Bronchial epithelial cell (primary cell): ENCODE data around the gene LDHAL6B. TPM values are rescaled to one million over a fixed set of nuclear protein-coding genes. Genes with fewer than 3 reads are reported as not detected.

ENCODE experiments used
- DNase-seq: peaks from one replicate; pipeline ENCODE4 v3.0.0-alpha.2; 2010; ENCODE audit warnings: low read depth
- FAIRE-seq: peaks from 2 replicates; lab custom pipeline; 2011; peaks lifted over from hg19 to GRCh38; lab: Jason Lieb, UNC
- H3K27me3 ChIP-seq: 2 replicates; pipeline ENCODE4 v1.5.1; 2011; ENCODE audit warnings: low read length; ENCODE audit not compliant: control insufficient read depth, insufficient read depth
- H3K36me3 ChIP-seq: 2 replicates; pipeline ENCODE4 v1.5.1; 2011; ENCODE audit warnings: low read length; ENCODE audit not compliant: control insufficient read depth, insufficient read depth
- H3K4me3 ChIP-seq: 2 replicates; pipeline ENCODE4 v1.5.1; 2011; ENCODE audit warnings: mild to moderate bottlenecking, low read depth, low read length, control low read depth
- total RNA-seq: library from RNA; depleted of rRNA; stranded (reverse); fragments of >200 nt; gene quantifications from 2 replicates; pipeline ENCODE4 v1.2.1, GENCODE V29; 2014
- TF ChIP-seq, protein P1 (sequence below): IDR thresholded peaks from 2 replicates; pipeline ENCODE4 v1.5.1; 2011; ENCODE audit warnings: mild to moderate bottlenecking, moderate library complexity, low read length, control low read depth, inconsistent platforms; ENCODE audit not compliant: insufficient read depth, severe bottlenecking

LDHAL6B gene
- total RNA-seq, 1 donor from 2014 or later = not detected

DNA sequence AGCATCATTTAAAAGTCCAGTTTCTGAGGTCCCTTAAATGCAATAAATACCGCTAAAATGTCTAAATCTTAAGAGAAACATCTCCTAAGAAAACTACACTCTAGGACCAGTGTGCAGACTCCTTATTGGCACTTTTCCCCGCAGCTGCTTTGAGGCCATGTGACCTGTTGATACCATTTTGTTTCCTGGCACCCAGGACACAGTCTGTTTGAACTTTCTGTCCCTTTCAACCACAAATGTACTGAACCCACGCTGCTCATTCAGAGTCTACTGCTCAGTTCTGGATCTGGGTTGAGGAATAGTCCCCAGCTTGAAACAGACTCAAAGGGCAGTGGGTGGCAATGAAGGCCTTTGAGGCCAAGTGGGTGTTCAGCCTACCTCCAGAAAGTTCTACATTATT, 17.1 kb downstream of the LDHAL6B start:
- TF ChIP-seq, protein P1, sequence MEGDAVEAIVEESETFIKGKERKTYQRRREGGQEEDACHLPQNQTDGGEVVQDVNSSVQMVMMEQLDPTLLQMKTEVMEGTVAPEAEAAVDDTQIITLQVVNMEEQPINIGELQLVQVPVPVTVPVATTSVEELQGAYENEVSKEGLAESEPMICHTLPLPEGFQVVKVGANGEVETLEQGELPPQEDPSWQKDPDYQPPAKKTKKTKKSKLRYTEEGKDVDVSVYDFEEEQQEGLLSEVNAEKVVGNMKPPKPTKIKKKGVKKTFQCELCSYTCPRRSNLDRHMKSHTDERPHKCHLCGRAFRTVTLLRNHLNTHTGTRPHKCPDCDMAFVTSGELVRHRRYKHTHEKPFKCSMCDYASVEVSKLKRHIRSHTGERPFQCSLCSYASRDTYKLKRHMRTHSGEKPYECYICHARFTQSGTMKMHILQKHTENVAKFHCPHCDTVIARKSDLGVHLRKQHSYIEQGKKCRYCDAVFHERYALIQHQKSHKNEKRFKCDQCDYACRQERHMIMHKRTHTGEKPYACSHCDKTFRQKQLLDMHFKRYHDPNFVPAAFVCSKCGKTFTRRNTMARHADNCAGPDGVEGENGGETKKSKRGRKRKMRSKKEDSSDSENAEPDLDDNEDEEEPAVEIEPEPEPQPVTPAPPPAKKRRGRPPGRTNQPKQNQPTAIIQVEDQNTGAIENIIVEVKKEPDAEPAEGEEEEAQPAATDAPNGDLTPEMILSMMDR = no peak
- no peak overlapping the region for H3K4me3 ChIP-seq
- no peak for FAIRE-seq
- no peak for DNase-seq
- peaks cover 18% of the 10 kb centered on the region for H3K36me3 ChIP-seq
- no peaks in the 10 kb centered on the region for H3K27me3 ChIP-seq

GRCh38 chr15:59224474-59224873, 17.8 kb downstream of the LDHAL6B start:
- DNase-seq (no peak), FAIRE-seq (no peak)
- Histone ChIP-seq H3K4me3 (no peak overlapping the region), H3K36me3 (peaks cover 19% of the 10 kb centered on the region), H3K27me3 (no peaks in the 10 kb centered on the region)
- TF ChIP-seq, protein P1 = no peak

- Histone ChIP-seq H3K27me3 (no peaks in the 10 kb centered on the region), H3K36me3 (peaks cover 20% of the 10 kb centered on the region), H3K4me3 (no peak overlapping the region)
- TF ChIP-seq, protein P1 = no peak
- FAIRE-seq (no peak), DNase-seq (no peak)
Measured at GRCh38 chr15:59227021-59227420, 20.4 kb downstream of the LDHAL6B start.

DNA sequence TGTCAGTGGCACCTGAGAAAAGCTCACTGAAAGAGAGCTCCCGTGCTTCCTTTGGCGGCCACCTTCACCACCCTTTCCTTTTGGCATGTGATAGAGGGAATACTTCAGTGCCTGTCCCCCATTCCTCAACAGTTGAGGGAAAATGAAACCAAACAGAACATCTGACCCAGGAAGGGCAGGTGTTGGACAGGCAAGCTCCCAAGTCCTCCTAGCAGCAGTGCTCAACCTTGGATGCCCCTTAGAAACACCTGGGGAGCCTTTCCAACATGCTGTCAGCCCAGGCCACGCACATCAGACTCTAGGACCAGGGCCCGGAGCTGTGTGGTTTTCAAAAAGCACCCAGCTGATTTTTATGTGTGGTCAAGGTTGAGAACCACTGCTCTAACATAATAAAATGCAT, 22.4 kb downstream of the LDHAL6B start:
- Histone ChIP-seq H3K36me3 (peaks cover 10% of the 10 kb centered on the region), H3K4me3 (no peak overlapping the region), H3K27me3 (no peaks in the 10 kb centered on the region)
- FAIRE-seq (no peak), DNase-seq (no peak)
- TF ChIP-seq, protein P1 = no peak

GRCh38 chr15:59229453-59229852, 22.8 kb downstream of the LDHAL6B start:
- TF ChIP-seq, protein P1 = no peak
- DNase-seq = no peak
- peaks cover 9% of the 10 kb centered on the region for H3K36me3 ChIP-seq
- no peak for FAIRE-seq
- no peaks in the 10 kb centered on the region for H3K27me3 ChIP-seq
- no peak overlapping the region for H3K4me3 ChIP-seq

GRCh38 chr15:59230531-59231055, 23.9 kb downstream of the LDHAL6B start:
- TF ChIP-seq, protein P1 = no peak
- Histone ChIP-seq H3K27me3 (no peaks in the 10 kb centered on the region), H3K36me3 (peaks cover 6% of the 10 kb centered on the region), H3K4me3 (no peak overlapping the region)
- FAIRE-seq = no peak
- no peak for DNase-seq
